GM20000 (cell line): ENCODE measurements around the gene GGACT.

Source experiments
- DNase-seq: peaks from one replicate; pipeline ENCODE4 v3.0.0; 2012; ENCODE audit warnings: low spot score
- TF ChIP-seq, protein P1 (sequence below): IDR thresholded peaks from 2 replicates; pipeline ENCODE4 v1.5.1; 2012; ENCODE audit warnings: mild to moderate bottlenecking, control low read depth; ENCODE audit errors: extremely low read depth, missing control alignments

GGACT gene

GRCh38 chr13:100534147-100534843, 54.3 kb downstream of the GGACT start:
- no peak for DNase-seq
- TF ChIP-seq, protein P1, sequence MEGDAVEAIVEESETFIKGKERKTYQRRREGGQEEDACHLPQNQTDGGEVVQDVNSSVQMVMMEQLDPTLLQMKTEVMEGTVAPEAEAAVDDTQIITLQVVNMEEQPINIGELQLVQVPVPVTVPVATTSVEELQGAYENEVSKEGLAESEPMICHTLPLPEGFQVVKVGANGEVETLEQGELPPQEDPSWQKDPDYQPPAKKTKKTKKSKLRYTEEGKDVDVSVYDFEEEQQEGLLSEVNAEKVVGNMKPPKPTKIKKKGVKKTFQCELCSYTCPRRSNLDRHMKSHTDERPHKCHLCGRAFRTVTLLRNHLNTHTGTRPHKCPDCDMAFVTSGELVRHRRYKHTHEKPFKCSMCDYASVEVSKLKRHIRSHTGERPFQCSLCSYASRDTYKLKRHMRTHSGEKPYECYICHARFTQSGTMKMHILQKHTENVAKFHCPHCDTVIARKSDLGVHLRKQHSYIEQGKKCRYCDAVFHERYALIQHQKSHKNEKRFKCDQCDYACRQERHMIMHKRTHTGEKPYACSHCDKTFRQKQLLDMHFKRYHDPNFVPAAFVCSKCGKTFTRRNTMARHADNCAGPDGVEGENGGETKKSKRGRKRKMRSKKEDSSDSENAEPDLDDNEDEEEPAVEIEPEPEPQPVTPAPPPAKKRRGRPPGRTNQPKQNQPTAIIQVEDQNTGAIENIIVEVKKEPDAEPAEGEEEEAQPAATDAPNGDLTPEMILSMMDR: no peak

DNA sequence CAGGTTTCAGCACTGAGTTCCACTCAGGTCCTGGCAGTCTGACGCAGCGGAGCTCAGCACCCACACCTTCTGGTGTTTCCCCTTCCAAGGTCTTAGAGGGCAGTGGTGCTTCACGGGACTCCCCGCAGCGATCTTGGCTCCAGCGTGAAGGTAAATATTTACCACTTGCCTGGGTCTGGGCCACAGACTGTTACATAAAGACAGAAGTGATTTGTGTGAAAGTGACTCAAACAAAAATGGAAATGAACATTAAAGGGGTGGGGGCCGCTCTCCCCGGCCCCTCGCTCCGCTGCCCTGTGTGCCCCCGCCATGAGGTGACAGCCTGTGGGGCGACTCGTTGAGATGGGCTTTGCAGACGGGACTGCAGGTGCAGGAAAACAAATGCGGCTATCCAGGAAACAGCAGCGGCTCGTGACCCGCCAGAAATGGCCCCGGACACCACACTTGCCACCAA, 55.0 kb downstream of the GGACT start:
- TF ChIP-seq, protein P1: no peak
- DNase-seq: no peak

DNA sequence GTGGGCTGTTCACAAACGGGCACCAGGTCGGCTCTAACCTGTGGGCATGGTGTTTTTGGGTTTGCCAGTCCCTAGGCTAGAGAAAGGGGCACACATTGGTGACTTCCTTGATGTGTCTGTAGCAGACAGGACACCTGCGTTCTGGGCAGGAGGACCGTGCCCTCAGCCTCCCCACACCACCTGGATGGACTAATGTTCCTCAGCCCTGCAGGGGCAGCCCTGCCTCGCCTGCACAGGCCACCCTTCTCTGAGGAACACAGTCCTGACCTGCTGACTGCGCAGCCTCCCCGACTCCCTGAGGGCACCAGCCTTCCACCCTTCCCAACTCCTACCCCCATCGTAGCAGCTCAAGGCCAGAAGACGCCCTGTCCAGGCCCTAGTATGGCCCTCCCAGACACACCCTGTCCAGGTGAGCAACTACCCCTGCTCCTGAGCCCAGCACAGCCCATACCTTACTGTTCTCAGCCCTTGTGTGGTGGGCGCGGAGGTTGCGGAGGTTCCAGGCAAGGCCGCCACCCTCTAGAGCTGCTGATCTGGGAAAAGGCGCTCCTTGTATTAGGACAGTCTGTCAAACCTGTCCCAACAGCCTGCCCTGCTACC, 55.7 kb downstream of the GGACT start:
- DNase-seq: no peak
- TF ChIP-seq, protein P1: no peak

- DNase-seq: no peak
These were observed 56.4 kb downstream of the GGACT start for GRCh38 chr13:100532090-100532766.

DNA sequence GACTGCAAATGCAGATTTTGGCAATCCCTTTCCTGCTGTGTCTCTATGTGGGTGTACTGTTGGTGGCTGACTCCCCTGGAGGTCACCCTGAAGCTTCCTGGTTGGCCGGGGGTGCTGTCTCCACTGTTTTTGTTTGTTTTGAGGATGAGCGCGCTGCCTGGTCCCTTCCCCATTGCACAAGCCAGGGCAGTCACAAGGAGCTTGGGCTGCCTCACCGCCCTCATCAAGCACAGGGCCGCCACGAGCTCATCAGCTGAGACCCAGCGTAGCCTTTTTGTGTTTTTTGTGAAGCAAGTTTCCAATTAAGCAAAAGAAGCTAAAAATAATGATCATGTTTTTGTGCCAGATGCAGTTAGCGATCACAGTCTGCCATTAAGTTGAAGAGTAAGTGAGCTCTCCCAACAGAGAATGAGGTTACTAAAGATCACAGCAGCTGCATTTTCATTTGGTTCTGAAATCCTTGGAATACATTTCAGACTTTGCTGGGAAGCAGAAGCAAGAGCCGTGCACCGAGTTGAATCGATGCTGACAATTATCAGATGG, 57.8 kb downstream of the GGACT start:
- no peak for DNase-seq
- TF ChIP-seq, protein P1: no peak

More at GRCh38 chr13:100532090-100532766, 56.4 kb downstream of the GGACT start:
- TF ChIP-seq, protein P1: no peak

GRCh38 chr13:100529666-100530377, 58.8 kb downstream of the GGACT start:
- TF ChIP-seq, protein P1: no peak
- no peak for DNase-seq

DNA sequence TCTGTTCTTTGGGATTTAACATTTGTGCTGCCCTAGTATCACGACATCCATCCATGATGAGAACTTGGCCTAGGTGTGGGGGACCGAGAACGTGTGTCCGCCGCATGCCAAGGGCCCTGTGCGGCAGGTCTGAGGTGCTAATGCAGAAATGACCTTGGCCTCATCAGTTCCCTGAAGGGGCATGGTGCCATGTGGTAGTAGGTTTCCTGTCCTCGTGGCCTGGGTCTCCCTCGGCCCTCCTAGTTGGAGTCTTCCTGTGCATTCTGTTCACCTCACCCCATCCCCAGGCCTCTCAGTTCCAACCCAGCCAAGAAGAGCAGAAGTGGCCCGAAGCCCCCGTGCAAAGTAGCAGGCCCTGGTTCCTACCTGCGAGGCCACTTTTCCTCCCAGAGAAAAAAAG, 59.8 kb downstream of the GGACT start:
- TF ChIP-seq, protein P1: no peak
- no peak for DNase-seq
